Putamen (tissue), 1 donor: ENCODE results near the gene SETD2.

Source experiments
- DNase-seq: peaks from one replicate; pipeline ENCODE4 v3.0.0-alpha.2; 2016; ENCODE audit warnings: low spot score

The SETD2 gene

GRCh38 chr3:46998121-46998851, 165.6 kb downstream of the SETD2 start:
- DNase-seq: no peak

- DNase-seq: no peak
These were observed 166.3 kb downstream of the SETD2 start for GRCh38 chr3:46997453-46998091.

- DNase-seq: no peak
These were observed 167.0 kb downstream of the SETD2 start for GRCh38 chr3:46996689-46997452.

GRCh38 chr3:46995901-46996562, 167.9 kb downstream of the SETD2 start:
- DNase-seq: no peak

- DNase-seq: no peak
These were observed 168.8 kb downstream of the SETD2 start for GRCh38 chr3:46994801-46995731.

- DNase-seq: no peak
These were observed 169.9 kb downstream of the SETD2 start for GRCh38 chr3:46993986-46994385.

GRCh38 chr3:46993292-46993691, 170.6 kb downstream of the SETD2 start:
- DNase-seq: no peak

GRCh38 chr3:46992231-46992630, 171.7 kb downstream of the SETD2 start:
- no peak for DNase-seq

GRCh38 chr3:46991406-46992165, 172.3 kb downstream of the SETD2 start:
- no peak for DNase-seq

- DNase-seq: no peak
These were observed 173.1 kb downstream of the SETD2 start for GRCh38 chr3:46990573-46991374.

- no peak for DNase-seq
These were observed 174.6 kb downstream of the SETD2 start for GRCh38 chr3:46989146-46989810.

GRCh38 chr3:46988616-46989015, 175.3 kb downstream of the SETD2 start:
- DNase-seq: no peak

- no peak for DNase-seq
These were observed 176.0 kb downstream of the SETD2 start for GRCh38 chr3:46987743-46988401.

- DNase-seq: no peak
These were observed 176.6 kb downstream of the SETD2 start for GRCh38 chr3:46987319-46987742.

- no peak for DNase-seq
These were observed 177.1 kb downstream of the SETD2 start for GRCh38 chr3:46986782-46987310.

GRCh38 chr3:46986055-46986730, 177.7 kb downstream of the SETD2 start:
- no peak for DNase-seq

GRCh38 chr3:46985588-46985987, 178.3 kb downstream of the SETD2 start:
- no peak for DNase-seq
